CD4-positive, alpha-beta T cell treated with Interleukin-15 for 4 hours (primary cell): ENCODE measurements around the gene NEURL1.
A peak's percentile ranks its signal among the peaks of the same experiment; 100 is the strongest.
"Not testable (repeated sequence)": the region's sequence is repeated elsewhere in the genome, so short reads cannot be mapped to it uniquely, and the experiment has no call there.

ENCODE experiments used
- DNase-seq: peaks from one replicate; pipeline ENCODE4 v3.0.0-alpha.2; 2020; ENCODE audit warnings: low spot score

NEURL1 gene

GRCh38 chr10:103493916-103494877, 692 bp downstream of the NEURL1 start:
- DNase-seq: no peak

GRCh38 chr10:103495321-103495720, 1.8 kb downstream of the NEURL1 start:
- DNase-seq: no peak

GRCh38 chr10:103497161-103497915, 3.8 kb downstream of the NEURL1 start:
- DNase-seq: no peak

GRCh38 chr10:103498936-103499638, 5.6 kb downstream of the NEURL1 start:
- DNase-seq: no peak

- no peak for DNase-seq
Measured at GRCh38 chr10:103499881-103500280, 6.4 kb downstream of the NEURL1 start.

- DNase-seq: no peak
Measured at GRCh38 chr10:103500481-103500880, 7.0 kb downstream of the NEURL1 start.

GRCh38 chr10:103501186-103501585, 7.7 kb downstream of the NEURL1 start:
- DNase-seq: no peak

- DNase-seq: no peak
Measured at GRCh38 chr10:103502849-103503660, 9.6 kb downstream of the NEURL1 start.

- not testable (repeated sequence) for DNase-seq
Measured at GRCh38 chr10:103503777-103504176, 10.3 kb downstream of the NEURL1 start.

- DNase-seq: peak; percentile 47
Measured at GRCh38 chr10:103504181-103504783, 10.8 kb downstream of the NEURL1 start.

GRCh38 chr10:103506061-103506460, 12.6 kb downstream of the NEURL1 start:
- no peak for DNase-seq

GRCh38 chr10:103507235-103508191, 14.0 kb downstream of the NEURL1 start:
- no peak for DNase-seq

- DNase-seq: no peak
Measured at GRCh38 chr10:103510046-103510685, 16.7 kb downstream of the NEURL1 start.

- no peak for DNase-seq
Measured at GRCh38 chr10:103510791-103511752, 17.6 kb downstream of the NEURL1 start.

GRCh38 chr10:103512166-103512565, 18.7 kb downstream of the NEURL1 start:
- DNase-seq: no peak

GRCh38 chr10:103512591-103513379, 19.3 kb downstream of the NEURL1 start:
- no peak for DNase-seq

- DNase-seq: no peak
Measured at GRCh38 chr10:103513380-103514060, 20.0 kb downstream of the NEURL1 start.
